DMS79 (cell line): ENCODE measurements around the gene MBNL1.

Experiments used
- DNase-seq: peaks from one replicate; lab custom pipeline; 2025; lab: John Stamatoyannopoulos, UW

The MBNL1 gene

GRCh38 chr3:152268555-152269055 is at the start of gene MBNL1:
MBNL1 (plus strand) TSS chr3:152268929; CDS start chr3:152300194, 31,265 bp downstream.
- DNase-seq: peak; percentile 73

GRCh38 chr3:152219216-152219615 is 49.5 kb upstream of the MBNL1 start:
- DNase-seq: no peak

GRCh38 chr3:152219769-152220255 is 48.9 kb upstream of the MBNL1 start:
- DNase-seq: no peak

GRCh38 chr3:152222327-152222726 is 46.4 kb upstream of the MBNL1 start:
- DNase-seq: no peak

GRCh38 chr3:152225201-152225600 is 43.5 kb upstream of the MBNL1 start:
- no peak for DNase-seq

- no peak for DNase-seq
Measured at GRCh38 chr3:152226176-152226575, 42.6 kb upstream of the MBNL1 start.

- DNase-seq: no peak
Measured at GRCh38 chr3:152227027-152227426, 41.7 kb upstream of the MBNL1 start.

GRCh38 chr3:152229692-152230091 is 39.0 kb upstream of the MBNL1 start:
- no peak for DNase-seq

GRCh38 chr3:152230370-152230769 is 38.4 kb upstream of the MBNL1 start:
- DNase-seq: no peak

- no peak for DNase-seq
Measured at GRCh38 chr3:152232001-152232400, 36.7 kb upstream of the MBNL1 start.

GRCh38 chr3:152232679-152233078 is 36.0 kb upstream of the MBNL1 start:
- DNase-seq: no peak

GRCh38 chr3:152234657-152235375 is 33.9 kb upstream of the MBNL1 start:
- DNase-seq: no peak

- DNase-seq: no peak
Measured at GRCh38 chr3:152235709-152236298, 32.9 kb upstream of the MBNL1 start.

- DNase-seq: no peak
Measured at GRCh38 chr3:152236716-152237115, 32.0 kb upstream of the MBNL1 start.

- DNase-seq: no peak
Measured at GRCh38 chr3:152241142-152242017, 27.3 kb upstream of the MBNL1 start.

- DNase-seq: no peak
Measured at GRCh38 chr3:152243301-152243711, 25.4 kb upstream of the MBNL1 start.

GRCh38 chr3:152243721-152244516 is 24.8 kb upstream of the MBNL1 start:
- no peak for DNase-seq

- DNase-seq: no peak
Measured at GRCh38 chr3:152244517-152244888, 24.2 kb upstream of the MBNL1 start.

GRCh38 chr3:152245498-152246170 is 23.1 kb upstream of the MBNL1 start:
- no peak for DNase-seq

- no peak for DNase-seq
Measured at GRCh38 chr3:152251916-152252315, 16.8 kb upstream of the MBNL1 start.

GRCh38 chr3:152252755-152253154 is 16.0 kb upstream of the MBNL1 start:
- DNase-seq: no peak
